Chondrocyte (in vitro differentiated cells): ENCODE measurements around the gene OVCA2. TPM values are rescaled to one million over a fixed set of nuclear protein-coding genes. Genes with fewer than 3 reads are reported as not detected.

Experiments
- DNase-seq: peaks from one replicate; pipeline ENCODE4 v3.0.0; 2021; ENCODE audit warnings: mixed read lengths, low spot score
- H3K27ac Mint-ChIP-seq: one replicate; pipeline ENCODE4 v1.8.0; 2021; ENCODE audit warnings: mild to moderate bottlenecking, moderate library complexity, mixed read lengths; ENCODE audit not compliant: unreplicated experiment
- H3K27me3 Mint-ChIP-seq: 2 replicates; pipeline ENCODE4 v1.8.0; 2021; ENCODE audit warnings: low read depth, mixed read lengths
- H3K36me3 Mint-ChIP-seq: 2 replicates; pipeline ENCODE4 v1.8.0; 2021; ENCODE audit warnings: low read depth, mixed read lengths
- H3K4me1 Mint-ChIP-seq: 2 replicates; pipeline ENCODE4 v1.8.0; 2021; ENCODE audit warnings: low read depth, mild to moderate bottlenecking, mixed read lengths
- H3K4me3 Mint-ChIP-seq: one replicate; pipeline ENCODE4 v1.8.0; 2021; ENCODE audit warnings: mild to moderate bottlenecking, moderate library complexity, mixed read lengths; ENCODE audit not compliant: unreplicated experiment
- H3K9me3 Mint-ChIP-seq: 2 replicates; pipeline ENCODE4 v1.8.0; 2021; ENCODE audit warnings: low read depth, mixed read lengths
- CTCF ChIP-seq: fragments of 200-600 bp; sonication (generic); IDR thresholded peaks from 2 replicates; pipeline ENCODE4 v1.5.0; 2021; ENCODE audit warnings: antibody characterized with exemption, mild to moderate bottlenecking, moderate library complexity
- total RNA-seq: library from RNA; stranded (reverse); gene quantifications from 3 replicates; pipeline ENCODE4 v1.2.1, GENCODE V29; 2021

Gene OVCA2
- total RNA-seq, 1 donor from 2014 or later, result 30.1 TPM

GRCh38 chr17:2067608-2068024, 25.8 kb downstream of the OVCA2 start:
- Mint-ChIP-seq H3K36me3 (peaks cover 15% of the 10 kb centered on the region), H3K4me3 (no peak overlapping the region), H3K27ac (peak overlapping the region; percentile 89), H3K27me3 (no peaks in the 10 kb centered on the region), H3K4me1 (peaks cover 85% of the 10 kb centered on the region), H3K9me3 (no peaks in the 10 kb centered on the region)
- no peak for TF ChIP-seq CTCF
- DNase-seq, result no peak

DNA sequence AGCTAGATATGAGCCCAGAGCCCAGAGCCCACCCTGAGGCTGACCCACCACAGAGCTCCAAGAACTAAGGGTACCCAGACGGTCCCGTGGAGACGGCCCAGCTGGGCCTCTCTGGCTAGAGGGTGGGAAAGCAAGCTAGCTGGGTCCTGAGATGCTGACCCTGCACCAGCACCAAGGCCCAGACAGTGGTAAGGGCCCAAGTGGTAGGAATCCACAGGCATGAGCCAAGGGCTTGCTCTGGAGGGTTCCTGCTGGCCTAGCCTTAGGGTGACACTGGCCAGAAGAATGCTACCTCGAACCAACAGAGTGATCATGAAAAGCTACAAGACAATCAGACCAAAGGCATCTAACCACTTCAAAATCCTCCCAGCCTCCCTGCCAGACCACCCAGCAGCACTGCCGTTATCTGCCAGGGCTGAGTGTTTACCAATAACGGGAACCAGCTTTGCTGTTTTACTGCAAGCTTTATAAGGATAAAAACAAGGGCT, 26.3 kb downstream of the OVCA2 start:
- Mint-ChIP-seq H3K4me3 (no peak overlapping the region), H3K4me1 (peaks cover 81% of the 10 kb centered on the region), H3K9me3 (no peaks in the 10 kb centered on the region), H3K36me3 (peaks cover 15% of the 10 kb centered on the region), H3K27me3 (no peaks in the 10 kb centered on the region), H3K27ac (peak overlapping the region; percentile 89)
- no peak for DNase-seq
- peak; percentile 13 for TF ChIP-seq CTCF

DNA sequence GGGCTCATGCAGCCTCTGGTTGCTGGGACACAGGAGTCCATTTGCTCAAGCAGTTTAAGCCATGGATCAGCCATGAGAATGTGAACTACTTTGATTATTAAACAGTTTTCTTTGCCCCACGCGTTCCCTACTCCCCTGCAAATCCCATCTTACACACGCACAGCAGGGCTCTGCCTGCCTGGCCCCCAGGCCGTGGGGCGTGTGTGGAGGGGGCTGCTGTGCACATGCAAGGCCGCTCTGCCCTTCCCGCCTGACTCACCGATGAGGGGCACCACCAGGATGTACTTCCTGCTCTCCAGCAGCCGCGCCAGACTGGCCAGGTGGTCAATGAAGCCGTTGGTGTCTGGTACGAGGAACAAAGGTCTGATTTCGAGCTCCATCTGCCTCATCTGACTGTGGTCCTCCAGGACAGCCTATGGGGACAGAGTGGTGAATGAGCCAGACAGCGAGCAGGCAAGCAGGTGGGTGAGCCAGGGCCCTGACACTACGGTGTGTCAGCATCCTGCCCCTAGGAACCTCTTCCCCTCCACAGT, 26.8 kb downstream of the OVCA2 start:
- no peaks in the 10 kb centered on the region for H3K27me3 Mint-ChIP-seq
- DNase-seq, result no peak
- peaks cover 15% of the 10 kb centered on the region for H3K36me3 Mint-ChIP-seq
- H3K4me3 Mint-ChIP-seq, result no peak overlapping the region
- no peaks in the 10 kb centered on the region for H3K9me3 Mint-ChIP-seq
- H3K4me1 Mint-ChIP-seq, result peaks cover 76% of the 10 kb centered on the region
- H3K27ac Mint-ChIP-seq, result peak overlapping the region; percentile 37
- no peak for TF ChIP-seq CTCF

GRCh38 chr17:2070241-2071023, 28.6 kb downstream of the OVCA2 start:
- no peak for DNase-seq
- Mint-ChIP-seq H3K27ac (no peak overlapping the region), H3K27me3 (no peaks in the 10 kb centered on the region), H3K4me1 (peaks cover 61% of the 10 kb centered on the region), H3K36me3 (peaks cover 8% of the 10 kb centered on the region), H3K4me3 (no peak overlapping the region), H3K9me3 (no peaks in the 10 kb centered on the region)
- TF ChIP-seq CTCF, result no peak

DNA sequence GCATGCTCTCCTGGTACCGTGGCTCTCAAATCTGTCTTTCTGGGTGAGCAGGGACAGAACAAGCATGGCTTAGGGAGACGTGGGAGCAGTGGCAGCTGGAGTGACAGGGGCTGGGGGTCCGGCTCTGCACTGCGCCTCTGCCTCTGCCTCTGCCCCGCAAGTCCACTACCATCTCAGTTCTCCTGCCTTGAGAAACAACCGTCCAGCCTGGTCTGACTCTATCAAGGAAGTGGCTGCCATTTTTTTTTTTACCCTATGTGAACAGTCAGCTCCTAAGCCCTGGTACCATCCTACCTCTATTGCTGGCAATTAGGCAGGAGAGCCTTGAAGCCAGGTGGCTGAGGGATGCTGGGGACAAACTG, 29.2 kb downstream of the OVCA2 start:
- H3K27ac Mint-ChIP-seq, result no peak overlapping the region
- H3K4me3 Mint-ChIP-seq, result no peak overlapping the region
- H3K27me3 Mint-ChIP-seq, result no peaks in the 10 kb centered on the region

More for the DNA sequence above, 29.2 kb downstream of the OVCA2 start:
- Mint-ChIP-seq H3K4me1 (peaks cover 61% of the 10 kb centered on the region), H3K9me3 (no peaks in the 10 kb centered on the region), H3K36me3 (peaks cover 6% of the 10 kb centered on the region)
- no peak for TF ChIP-seq CTCF
- DNase-seq, result no peak
